ENCODE measurements around the gene OR56B4.
"Not testable (repeated sequence)": the region's sequence is repeated elsewhere in the genome, so short reads cannot be mapped to it uniquely, and the experiment has no call there.

OR56B4 gene

GRCh38 chr11:6107384-6107783 is at the start of gene OR56B4:
OR56B4 (plus strand) TSS chr11:6107684; CDS start chr11:6107779, 95 bp downstream.
- DNase-seq: not testable (repeated sequence)

GRCh38 chr11:6061475-6061874 is 46.0 kb upstream of the OR56B4 start:
- no peak for DNase-seq

GRCh38 chr11:6062691-6063358 is 44.7 kb upstream of the OR56B4 start:
- no peak for DNase-seq

GRCh38 chr11:6067502-6067901 is 40.0 kb upstream of the OR56B4 start:
- no peak for DNase-seq

GRCh38 chr11:6076443-6076842 is 31.0 kb upstream of the OR56B4 start:
- not testable (repeated sequence) for DNase-seq

- DNase-seq: no peak
Measured at GRCh38 chr11:6077723-6078122, 29.8 kb upstream of the OR56B4 start.

- no peak for DNase-seq
Measured at GRCh38 chr11:6079463-6079862, 28.0 kb upstream of the OR56B4 start.

GRCh38 chr11:6083129-6083528 is 24.4 kb upstream of the OR56B4 start:
- DNase-seq: no peak

GRCh38 chr11:6084587-6084986 is 22.9 kb upstream of the OR56B4 start:
- DNase-seq: no peak

GRCh38 chr11:6094186-6094585 is 13.3 kb upstream of the OR56B4 start:
- no peak for DNase-seq

GRCh38 chr11:6095798-6096197 is 11.7 kb upstream of the OR56B4 start:
- DNase-seq: no peak

GRCh38 chr11:6096417-6096816 is 11.1 kb upstream of the OR56B4 start:
- no peak for DNase-seq

GRCh38 chr11:6099577-6099976 is 7.9 kb upstream of the OR56B4 start:
- no peak for DNase-seq

GRCh38 chr11:6110011-6110410 is 2.5 kb downstream of the OR56B4 start:
- DNase-seq: no peak

- DNase-seq: no peak
Measured at GRCh38 chr11:6111673-6112072, 4.2 kb downstream of the OR56B4 start.

- DNase-seq: no peak
Measured at GRCh38 chr11:6116638-6117037, 9.2 kb downstream of the OR56B4 start.

GRCh38 chr11:6124245-6124644 is 16.8 kb downstream of the OR56B4 start:
- DNase-seq: no peak

- no peak for DNase-seq
Measured at GRCh38 chr11:6127881-6128280, 20.4 kb downstream of the OR56B4 start.

GRCh38 chr11:6129011-6129410 is 21.5 kb downstream of the OR56B4 start:
- no peak for DNase-seq

- DNase-seq: no peak
Measured at GRCh38 chr11:6129635-6130034, 22.2 kb downstream of the OR56B4 start.

GRCh38 chr11:6132431-6132830 is 24.9 kb downstream of the OR56B4 start:
- no peak for DNase-seq

GRCh38 chr11:6135936-6136335 is 28.5 kb downstream of the OR56B4 start:
- DNase-seq: not testable (repeated sequence)

GRCh38 chr11:6142936-6143335 is 35.5 kb downstream of the OR56B4 start:
- DNase-seq: no peak

- not testable (repeated sequence) for DNase-seq
Measured at GRCh38 chr11:6143737-6144136, 36.3 kb downstream of the OR56B4 start.

GRCh38 chr11:6151117-6151516 is 43.6 kb downstream of the OR56B4 start:
- no peak for DNase-seq

Data from activated CD8-positive, alpha-beta memory T cell treated with anti-CD3 and anti-CD28 coated beads, Interleukin-2, amount 50 U/mL, for 48 hours (primary cell).